Neuronal stem cell (in vitro differentiated cells): Measurements from ENCODE around the gene KRTAP12-4.

Experiments
- DNase-seq: peaks from one replicate; pipeline ENCODE4 v3.0.0-alpha.2; 2013; ENCODE audit warnings: low spot score
- H2AFZ ChIP-seq: one replicate; pipeline ENCODE4 v1.6.1; 2013; ENCODE audit warnings: mild to moderate bottlenecking, low read length, inconsistent platforms
- H2AK5ac ChIP-seq: 2 replicates; pipeline ENCODE4 v1.6.1; 2013; ENCODE audit warnings: low read depth, mild to moderate bottlenecking, inconsistent platforms, low read length, moderate library complexity, mixed read lengths
- H2BK120ac ChIP-seq: 2 replicates; pipeline ENCODE4 v1.6.1; 2013; ENCODE audit warnings: low read depth, mild to moderate bottlenecking, inconsistent platforms, low read length, moderate library complexity, mixed read lengths
- H2BK12ac ChIP-seq: one replicate; pipeline ENCODE4 v1.6.1; 2013; ENCODE audit warnings: low read length, inconsistent platforms
- H2BK15ac ChIP-seq: 2 replicates; pipeline ENCODE4 v1.6.1; 2013; ENCODE audit warnings: mild to moderate bottlenecking, low read length, inconsistent platforms, mixed read lengths
- H2BK5ac ChIP-seq: one replicate; pipeline ENCODE4 v1.6.1; 2013; ENCODE audit warnings: inconsistent platforms, mild to moderate bottlenecking, low read length, moderate library complexity
- H3K14ac ChIP-seq: one replicate; pipeline ENCODE4 v1.6.1; 2013; ENCODE audit warnings: low read length, inconsistent platforms
- H3K18ac ChIP-seq: 2 replicates; pipeline ENCODE4 v1.6.1; 2013; ENCODE audit warnings: low read length, inconsistent platforms
- H3K23ac ChIP-seq: 2 replicates; pipeline ENCODE4 v1.6.1; 2013; ENCODE audit warnings: low read depth, mild to moderate bottlenecking, mixed read lengths, low read length, inconsistent platforms; ENCODE audit not compliant: poor library complexity
- H3K27ac ChIP-seq: replicated peaks from 3 replicates; pipeline ENCODE4 v1.5.1; 2013; ENCODE audit warnings: low read length, inconsistent platforms
- H3K27me3 ChIP-seq, 3 experiments: 2 replicates each; pipeline ENCODE4 v1.6.1; 2013; ENCODE audit warnings: low read length in 3 of 3, mild to moderate bottlenecking in 2 of 3, inconsistent platforms in 1 of 3, low read depth in 1 of 3, mixed read lengths in 1 of 3, moderate library complexity in 1 of 3; ENCODE audit not compliant: control insufficient read depth in 3 of 3, insufficient read depth in 3 of 3
- H3K36me3 ChIP-seq, 2 donors: replicated peaks in 1 of 2; 2 replicates each; pipeline ENCODE4 v1.6.1; 2013; ENCODE audit warnings: low read length in 2 of 2; ENCODE audit not compliant: control insufficient read depth in 2 of 2, insufficient read depth in 2 of 2
- H3K4ac ChIP-seq: 2 replicates; pipeline ENCODE4 v1.6.1; 2013; ENCODE audit warnings: inconsistent platforms, mild to moderate bottlenecking, low read length, moderate library complexity
- H3K4me1 ChIP-seq, 2 donors: 1 replicate in 1 of 2; 2 replicates in 1 of 2; pipeline ENCODE4 v1.6.1; 2013; ENCODE audit warnings: low read length in 2 of 2, low read depth in 1 of 2; ENCODE audit not compliant: control insufficient read depth in 2 of 2, insufficient read depth in 1 of 2
- H3K4me2 ChIP-seq: one replicate; pipeline ENCODE4 v1.6.1; 2013; ENCODE audit warnings: mild to moderate bottlenecking, low read length, inconsistent platforms; ENCODE audit not compliant: insufficient read depth, poor library complexity, severe bottlenecking
- H3K4me3 ChIP-seq, 2 donors: 2 replicates each; pipeline ENCODE4 v1.5.1; 2013; ENCODE audit warnings: low read length in 2 of 2, mild to moderate bottlenecking in 2 of 2, inconsistent platforms in 1 of 2, moderate library complexity in 1 of 2
- H3K79me1 ChIP-seq: one replicate; pipeline ENCODE4 v1.6.1; 2013; ENCODE audit warnings: low read depth, mild to moderate bottlenecking, inconsistent platforms, low read length, moderate library complexity
- H3K9ac ChIP-seq: one replicate; pipeline ENCODE4 v1.6.1; 2013; ENCODE audit warnings: mild to moderate bottlenecking, low read depth, low read length, inconsistent platforms; ENCODE audit not compliant: poor library complexity
- H3K9me3 ChIP-seq, 2 donors: replicated peaks in 1 of 2; 2 replicates each; pipeline versions ENCODE3 to v1.6.1; 2013; ENCODE audit warnings: low read length in 2 of 2, mild to moderate bottlenecking in 2 of 2, inconsistent platforms in 1 of 2, low read depth in 1 of 2, mixed read lengths in 1 of 2, moderate library complexity in 1 of 2; ENCODE audit not compliant: control insufficient read depth in 2 of 2, insufficient read depth in 1 of 2
- H4K8ac ChIP-seq: one replicate; pipeline ENCODE4 v1.6.1; 2013; ENCODE audit warnings: low read depth, mild to moderate bottlenecking, inconsistent platforms, low read length, moderate library complexity
- H4K91ac ChIP-seq: one replicate; pipeline ENCODE4 v1.6.1; 2013; ENCODE audit warnings: low read length, low read depth, mild to moderate bottlenecking, inconsistent platforms; ENCODE audit not compliant: poor library complexity
- WGBS, 2 donors: extraction: QIAGEN DNeasy Blood & Tissue Kit; methylation state at CpG; one replicate each; pipeline ENCODE4 v1.1.7; 2013; ENCODE audit warnings: missing lambda C conversion rate in 2 of 2, mixed read lengths in 1 of 2; ENCODE audit not compliant: insufficient read length in 2 of 2, insufficient replicate concordance in 1 of 2; ENCODE audit errors: extremely low coverage in 2 of 2; 5-methylcytosine and 5-hydroxymethylcytosine counted together

The KRTAP12-4 gene

DNA sequence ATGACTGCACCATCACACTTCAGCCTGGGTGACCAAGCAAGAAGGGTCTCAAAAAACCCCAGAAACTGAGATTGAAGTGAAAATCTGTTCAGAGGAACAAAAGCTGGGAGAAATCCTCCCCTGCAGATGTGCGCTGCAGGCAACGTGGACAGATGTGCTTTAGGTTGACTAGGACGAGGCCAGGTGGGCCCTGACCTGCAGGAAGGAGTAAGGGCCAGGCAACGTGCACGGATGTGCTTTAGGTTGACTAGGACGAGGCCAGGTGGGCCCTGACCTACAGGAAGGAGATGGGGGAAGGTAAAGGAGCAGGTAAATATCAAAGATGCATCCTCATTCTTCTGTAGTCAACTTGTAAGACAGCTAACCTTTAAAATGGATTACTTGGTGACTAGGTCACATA, 30.0 kb upstream of the KRTAP12-4 start:
- Histone ChIP-seq H4K8ac (no peak overlapping the region), H3K9ac (no peak overlapping the region), H2AFZ (no peak overlapping the region), H3K4me3 (no peak overlapping the region), H3K27ac (no peak overlapping the region), H3K14ac (no peak overlapping the region), H3K9me3 (no peaks in the 10 kb centered on the region), H3K27me3 (peaks cover 0 to 14% (median 0%) of the 10 kb centered on the region in 3 experiments), H3K4ac (no peak overlapping the region), H2BK120ac (no peak overlapping the region), H3K4me1 (peaks cover 5 to 13% of the 10 kb centered on the region in 2 donors), H3K36me3 (no peaks in the 10 kb centered on the region), H2BK5ac (no peak overlapping the region), H2AK5ac (no peak overlapping the region), H2BK12ac (no peak overlapping the region), H2BK15ac (no peak overlapping the region), H3K79me1 (no peaks in the 10 kb centered on the region), H3K23ac (no peak overlapping the region), H4K91ac (no peak overlapping the region), H3K18ac (no peak overlapping the region), H3K4me2 (no peak overlapping the region)
- no peak for DNase-seq
- WGBS, 2 donors: no CpG with 5 or more reads among the region's 6 CpGs

DNA sequence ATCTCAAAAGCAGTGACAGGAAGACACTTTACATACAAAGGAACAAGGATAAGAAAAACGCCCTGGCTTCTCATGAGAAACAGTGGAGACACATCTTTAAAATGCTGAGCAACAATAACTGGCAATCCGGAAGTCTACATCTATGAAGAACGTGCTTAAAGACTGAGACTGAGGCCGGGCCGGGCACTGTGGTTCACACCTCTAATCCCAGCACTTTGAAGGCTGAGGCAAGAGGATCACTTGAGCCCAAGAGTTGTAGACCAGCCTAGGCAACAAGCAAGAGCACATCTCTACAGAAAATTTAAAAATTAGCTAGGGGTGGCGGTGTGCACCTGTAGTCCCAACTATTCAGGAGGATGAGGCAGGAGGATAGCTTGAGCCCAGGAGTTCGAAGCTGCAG, 29.6 kb upstream of the KRTAP12-4 start:
- no peak for DNase-seq
- Histone ChIP-seq H3K4me1 (peaks cover 5 to 13% of the 10 kb centered on the region in 2 donors), H3K9ac (no peak overlapping the region), H2AFZ (no peak overlapping the region), H3K36me3 (no peaks in the 10 kb centered on the region), H2BK120ac (no peak overlapping the region), H2BK5ac (no peak overlapping the region), H4K91ac (no peak overlapping the region), H3K4me3 (no peak overlapping the region), H3K27me3 (peaks cover 0 to 14% (median 0%) of the 10 kb centered on the region in 3 experiments), H2BK15ac (no peak overlapping the region), H3K14ac (no peak overlapping the region), H2BK12ac (no peak overlapping the region), H3K4me2 (no peak overlapping the region), H3K27ac (no peak overlapping the region), H4K8ac (no peak overlapping the region), H3K23ac (no peak overlapping the region), H3K4ac (no peak overlapping the region), H3K18ac (no peak overlapping the region), H3K9me3 (no peaks in the 10 kb centered on the region), H3K79me1 (no peaks in the 10 kb centered on the region), H2AK5ac (no peak overlapping the region)
- no CpG with 5 or more reads among the region's 7 CpGs for WGBS, 2 donors

DNA sequence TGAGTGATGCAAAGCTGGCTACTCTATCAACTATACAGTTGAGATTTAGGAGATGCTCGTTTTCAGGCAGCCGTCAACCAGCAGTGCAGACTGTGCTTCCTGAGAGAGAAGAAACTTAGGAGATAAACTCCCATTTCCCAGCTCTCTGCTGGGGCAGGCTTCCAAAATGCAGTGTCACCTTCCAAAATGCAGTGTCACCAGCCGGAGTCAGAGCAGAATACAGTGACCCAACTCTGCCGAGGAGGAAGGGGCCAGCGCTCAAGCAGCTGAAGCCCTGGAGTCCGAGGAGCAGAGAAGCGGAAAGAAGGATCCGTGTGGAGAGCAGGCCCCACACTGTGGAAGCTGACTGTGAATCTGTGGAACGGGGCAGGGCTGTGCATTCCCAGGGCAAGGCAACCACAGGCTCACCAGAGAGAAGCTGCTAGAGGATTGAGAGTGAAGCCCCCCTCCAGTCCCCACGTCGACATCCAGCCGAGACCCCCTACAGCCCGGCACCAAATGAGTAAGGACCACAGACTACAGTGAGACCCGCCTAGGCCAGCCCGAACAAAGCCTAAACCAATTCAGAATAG, 28.2 kb upstream of the KRTAP12-4 start:
- H3K27me3 ChIP-seq: peaks cover 0 to 14% (median 0%) of the 10 kb centered on the region in 3 experiments
- no CpG with 5 or more reads among the region's 15 CpGs for WGBS, 2 donors
- no peak overlapping the region for H3K4ac ChIP-seq

DNA sequence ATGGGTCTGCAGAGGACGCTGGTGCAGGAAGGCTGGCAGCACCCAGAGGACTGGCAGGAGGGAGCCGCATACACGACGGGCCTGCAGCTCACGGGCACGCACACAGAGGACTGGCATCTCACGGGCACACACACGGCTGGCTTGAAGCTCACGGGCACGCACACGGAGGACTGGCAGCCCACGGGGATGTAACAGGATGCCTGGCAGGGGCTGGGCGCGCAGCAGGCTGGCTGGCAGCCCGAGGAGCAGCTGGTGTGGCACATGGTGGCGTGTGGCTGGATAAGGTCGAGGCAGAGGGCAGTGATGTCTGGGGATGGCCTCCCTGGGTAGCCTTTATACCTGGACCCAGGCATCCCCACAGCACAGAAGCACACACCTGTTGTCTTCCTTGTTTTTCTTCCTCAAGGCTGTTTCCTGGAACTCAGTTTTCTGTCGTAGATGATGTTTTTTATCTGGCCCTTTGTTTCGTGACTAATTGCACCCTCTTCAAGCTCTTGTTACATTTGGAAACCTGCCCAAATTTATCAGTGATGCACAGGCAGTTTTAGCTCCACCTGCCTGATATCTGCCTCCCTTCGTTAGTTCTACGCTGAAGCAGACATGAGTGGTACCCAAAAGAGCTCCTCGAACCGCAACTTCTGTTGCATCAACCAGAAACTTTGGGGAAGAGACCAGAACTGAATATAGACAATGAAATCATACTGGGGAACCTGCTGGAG, 27.6 kb upstream of the KRTAP12-4 start, which contains the start of gene KRTAP12-1:
Gene KRTAP12-1 (minus strand): TSS at position 303 of the 719 bp plus-strand sequence. CDS start 40 bp downstream, at position 263.
- no peak within 1 kb of the TSS for H2BK5ac ChIP-seq
- H3K4me3 ChIP-seq: no peak within 1 kb of the TSS
- H4K8ac ChIP-seq: no peak within 1 kb of the TSS
- peak within 1 kb of the TSS; percentile 70 for H3K9ac ChIP-seq
- WGBS, 2 donors: no CpG with 5 or more reads among the region's 23 CpGs
- H3K14ac ChIP-seq: peak within 1 kb of the TSS; percentile 51
- DNase-seq: no peak
- H3K9me3 ChIP-seq: no peaks in the 10 kb centered on the region
- H3K4ac ChIP-seq: no peak within 1 kb of the TSS
- H3K36me3 ChIP-seq: no peaks in the 10 kb centered on the region
- H3K4me1 ChIP-seq: peaks cover 5 to 9% of the 10 kb centered on the region in 2 donors
- peak within 1 kb of the TSS; percentile 19 for H2BK12ac ChIP-seq
- H3K18ac ChIP-seq: peak within 1 kb of the TSS; percentile 80
- peaks cover 0 to 14% (median 0%) of the 10 kb centered on the region in 3 experiments for H3K27me3 ChIP-seq
- no peak within 1 kb of the TSS for H4K91ac ChIP-seq
- peak within 1 kb of the TSS; percentile 19 for H2BK120ac ChIP-seq
- H2BK15ac ChIP-seq: peak within 1 kb of the TSS; percentile 16
- no peak within 1 kb of the TSS for H3K23ac ChIP-seq
- H2AFZ ChIP-seq: no peak within 1 kb of the TSS
- H3K27ac ChIP-seq: no peak within 1 kb of the TSS
- peak within 1 kb of the TSS; percentile 62 for H2AK5ac ChIP-seq
- H3K4me2 ChIP-seq: no peak within 1 kb of the TSS
- H3K79me1 ChIP-seq: no peaks in the 10 kb centered on the region

More for the DNA sequence above, 28.2 kb upstream of the KRTAP12-4 start:
- Histone ChIP-seq H2AK5ac (peak overlapping the region; percentile 62), H2BK120ac (peak overlapping the region; percentile 19), H3K9ac (no peak overlapping the region), H3K14ac (no peak overlapping the region), H3K23ac (no peak overlapping the region), H2BK5ac (no peak overlapping the region), H4K8ac (no peak overlapping the region), H3K4me2 (no peak overlapping the region), H3K27ac (no peak overlapping the region), H3K4me1 (peaks cover 5 to 11% of the 10 kb centered on the region in 2 donors), H3K4me3 (no peak overlapping the region), H3K18ac (peak overlapping the region; percentile 36), H3K79me1 (no peaks in the 10 kb centered on the region), H2AFZ (no peak overlapping the region), H2BK15ac (peak overlapping the region; percentile 16), H2BK12ac (no peak overlapping the region), H3K9me3 (no peaks in the 10 kb centered on the region), H4K91ac (no peak overlapping the region), H3K36me3 (no peaks in the 10 kb centered on the region)
- DNase-seq: no peak
